OCI-LY1 (cell line): ENCODE measurements around the gene BCAR1.

Experiments
- H2AFZ ChIP-seq: fragments of 200-600 bp; sonication (generic), shearing (Covaris generic); 2 replicates; pipeline ENCODE4 v1.6.0; 2014; ENCODE audit warnings: antibody characterized with exemption, mild to moderate bottlenecking, low read length
- H3F3A ChIP-seq: fragments of 200-600 bp; sonication (generic), shearing (Covaris generic); 2 replicates; pipeline ENCODE4 v1.6.0; 2014; ENCODE audit warnings: mild to moderate bottlenecking, antibody characterized with exemption, low read length, moderate library complexity; ENCODE audit not compliant: insufficient read depth
- H3K27ac ChIP-seq: fragments of 200-600 bp; sonication (generic); 2 replicates; pipeline ENCODE4 v1.5.1; 2014; ENCODE audit warnings: low read length, mixed run types, mild to moderate bottlenecking, low read depth; ENCODE audit not compliant: poor library complexity, severe bottlenecking
- H3K27me3 ChIP-seq: fragments of 200-600 bp; sonication (generic); 2 replicates; pipeline ENCODE4 v1.6.0; 2014; ENCODE audit warnings: antibody characterized with exemption, mild to moderate bottlenecking, low read length, moderate library complexity; ENCODE audit not compliant: insufficient read depth
- H3K36me3 ChIP-seq: fragments of 200-600 bp; sonication (generic); 2 replicates; pipeline ENCODE4 v1.6.1; 2014; ENCODE audit warnings: mild to moderate bottlenecking, antibody characterized with exemption, low read length, moderate library complexity, mixed read lengths; ENCODE audit not compliant: insufficient read depth
- H3K4me1 ChIP-seq: fragments of 200-600 bp; sonication (generic); 2 replicates; pipeline ENCODE4 v1.5.1; 2014; ENCODE audit warnings: mild to moderate bottlenecking, low read length, moderate library complexity; ENCODE audit not compliant: insufficient read depth, severe bottlenecking
- H3K4me2 ChIP-seq: fragments of 200-600 bp; sonication (generic), shearing (Covaris generic); 2 replicates; pipeline ENCODE4 v1.6.1; 2014; ENCODE audit warnings: low read length
- H3K4me3 ChIP-seq: fragments of 200-600 bp; sonication (generic); 2 replicates; pipeline ENCODE4 v1.5.1; 2014; ENCODE audit warnings: low read length, low read depth, mild to moderate bottlenecking, mixed read lengths; ENCODE audit not compliant: poor library complexity, severe bottlenecking
- H3K79me2 ChIP-seq: fragments of 200-600 bp; shearing (Covaris generic); 2 replicates; pipeline ENCODE4 v1.6.1; 2016; ENCODE audit warnings: mixed run types, low read length, mixed read lengths; ENCODE audit not compliant: insufficient read depth
- H3K9ac ChIP-seq: fragments of 200-600 bp; sonication (generic), shearing (Covaris generic); 2 replicates; pipeline ENCODE4 v1.6.1; 2014; ENCODE audit warnings: mild to moderate bottlenecking, low read length, mixed read lengths
- H3K9me2 ChIP-seq: fragments of 200-600 bp; sonication (generic), shearing (Covaris generic); 2 replicates; pipeline ENCODE4 v1.6.1; 2014; ENCODE audit warnings: low read depth, mild to moderate bottlenecking, low read length, mixed read lengths
- H3K9me3 ChIP-seq: fragments of 200-600 bp; shearing (Covaris generic); 2 replicates; pipeline ENCODE4 v1.6.1; 2014; ENCODE audit warnings: low read length, mixed read lengths
- H4K20me1 ChIP-seq: fragments of 200-600 bp; sonication (generic), shearing (Covaris generic); 2 replicates; pipeline ENCODE4 v1.6.0; 2016; ENCODE audit warnings: mild to moderate bottlenecking, low read length; ENCODE audit not compliant: insufficient read depth
- CTCF ChIP-seq: fragments of 200-600 bp; sonication (generic), shearing (Covaris generic); IDR thresholded peaks from 2 replicates; pipeline ENCODE4 v1.5.1; 2017; ENCODE audit warnings: mild to moderate bottlenecking, antibody characterized with exemption, low read length, moderate library complexity, mixed read lengths
- EZH2 ChIP-seq: fragments of 200-600 bp; sonication (generic), shearing (Covaris generic); IDR thresholded peaks from 2 replicates; pipeline ENCODE4 v1.8.0; 2017; ENCODE audit warnings: borderline replicate concordance, mixed run types, mild to moderate bottlenecking, antibody characterized with exemption, low read length, moderate library complexity, mixed read lengths

Gene BCAR1

DNA sequence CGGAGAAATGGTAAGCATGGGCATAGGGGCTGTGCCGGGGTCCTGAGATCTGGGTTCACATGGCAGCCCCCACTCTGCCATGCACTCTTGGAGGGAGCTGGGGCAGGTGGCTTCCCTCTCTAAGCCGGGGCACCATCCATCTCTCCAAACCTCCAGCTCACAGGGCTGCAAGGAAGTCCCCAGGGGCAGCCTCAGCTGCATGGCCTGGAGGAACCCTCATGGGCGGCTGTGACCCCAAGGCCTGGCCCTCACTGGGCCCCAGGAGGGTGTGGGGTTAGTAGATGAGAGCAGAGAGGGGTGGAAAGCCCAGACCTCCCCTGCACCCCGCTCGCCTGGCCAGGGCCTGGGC lies 47.0 kb downstream of the BCAR1 start:
- no peaks in the 10 kb centered on the region for H3K79me2 ChIP-seq
- H3F3A ChIP-seq: no peaks in the 10 kb centered on the region
- H4K20me1 ChIP-seq: no peaks in the 10 kb centered on the region
- H3K36me3 ChIP-seq: no peaks in the 10 kb centered on the region
- H3K27me3 ChIP-seq: no peaks in the 10 kb centered on the region
- no peaks in the 10 kb centered on the region for H3K9me2 ChIP-seq
- H3K4me3 ChIP-seq: no peak overlapping the region
- H3K27ac ChIP-seq: no peak overlapping the region
- H3K9me3 ChIP-seq: no peaks in the 10 kb centered on the region
- H3K9ac ChIP-seq: no peak overlapping the region
- no peak overlapping the region for H3K4me2 ChIP-seq
- H2AFZ ChIP-seq: no peak overlapping the region
- TF ChIP-seq CTCF (no peak), EZH2 (no peak)
- peaks cover 6% of the 10 kb centered on the region for H3K4me1 ChIP-seq

DNA sequence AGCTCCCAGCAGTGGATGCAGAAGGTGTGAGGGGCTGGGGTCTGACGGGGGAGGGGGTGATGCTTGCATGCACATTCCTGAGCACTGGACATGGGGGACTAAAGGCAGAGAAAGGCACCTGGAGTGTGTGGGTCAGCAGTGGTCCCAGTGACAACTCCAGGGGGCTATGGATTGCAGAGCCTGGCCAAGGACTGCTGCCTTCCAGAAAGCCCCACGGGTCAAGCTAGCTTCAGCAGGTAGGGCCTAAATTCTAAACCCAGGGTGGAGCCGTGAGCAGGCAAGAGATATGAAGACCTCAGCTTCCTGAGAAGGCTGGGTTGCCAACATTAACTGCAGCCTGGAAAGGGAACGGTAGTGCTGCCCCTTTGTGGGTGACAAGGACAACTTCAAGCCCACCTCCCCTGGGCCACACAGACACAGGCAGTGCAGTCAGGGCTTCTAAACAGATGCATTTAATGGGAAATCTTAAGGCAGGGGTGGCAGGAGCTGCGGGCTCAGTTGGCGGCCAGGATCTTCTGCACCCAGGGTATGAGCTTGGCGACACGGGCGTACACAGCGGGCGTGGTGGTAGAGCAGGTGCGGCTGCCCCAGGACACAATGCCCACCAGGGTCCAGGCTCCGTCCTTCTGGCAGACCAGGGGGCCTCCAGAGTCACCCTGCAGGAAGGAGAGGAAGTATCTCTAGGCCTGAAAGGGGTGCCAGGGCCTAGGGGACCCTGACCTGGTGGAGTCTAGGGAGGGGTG lies 47.6 kb downstream of the BCAR1 start:
- peaks cover 6% of the 10 kb centered on the region for H3K4me1 ChIP-seq
- H3K9ac ChIP-seq: no peak overlapping the region
- H4K20me1 ChIP-seq: no peaks in the 10 kb centered on the region
- H3K4me2 ChIP-seq: no peak overlapping the region
- H3K27ac ChIP-seq: no peak overlapping the region
- H3F3A ChIP-seq: no peaks in the 10 kb centered on the region
- H3K9me2 ChIP-seq: no peaks in the 10 kb centered on the region
- no peaks in the 10 kb centered on the region for H3K9me3 ChIP-seq
- H3K4me3 ChIP-seq: no peak overlapping the region
- no peaks in the 10 kb centered on the region for H3K36me3 ChIP-seq
- no peaks in the 10 kb centered on the region for H3K79me2 ChIP-seq
- H2AFZ ChIP-seq: no peak overlapping the region
- no peaks in the 10 kb centered on the region for H3K27me3 ChIP-seq
- no peak for TF ChIP-seq EZH2
- no peak for TF ChIP-seq CTCF

DNA sequence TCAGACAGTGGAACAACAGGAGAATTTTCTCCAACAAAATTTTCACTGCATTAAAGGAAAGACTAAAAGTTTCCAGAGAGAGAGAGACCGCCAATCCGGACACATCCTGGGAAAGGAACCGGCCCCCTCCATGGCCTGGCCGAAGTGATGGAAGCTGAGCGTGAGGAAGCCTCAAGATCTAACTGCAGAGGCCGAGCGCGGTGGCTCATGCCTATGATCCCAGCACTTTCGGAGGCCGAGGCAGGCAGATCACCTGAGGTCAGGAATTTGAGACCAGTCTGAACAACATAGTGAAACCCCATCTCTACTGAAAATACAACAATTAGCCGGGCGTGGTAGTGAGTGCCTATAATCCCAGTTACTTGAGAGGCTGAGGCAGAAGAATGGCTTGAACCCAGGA lies 48.3 kb downstream of the BCAR1 start:
- TF ChIP-seq EZH2 (no peak), CTCF (no peak)
- no peaks in the 10 kb centered on the region for H3K36me3 ChIP-seq

More for the DNA sequence above, 48.3 kb downstream of the BCAR1 start:
- H3K9ac ChIP-seq: no peak overlapping the region
- no peaks in the 10 kb centered on the region for H3K27me3 ChIP-seq
- no peaks in the 10 kb centered on the region for H3K9me2 ChIP-seq
- no peak overlapping the region for H3K4me2 ChIP-seq
- peaks cover 6% of the 10 kb centered on the region for H3K4me1 ChIP-seq
- no peak overlapping the region for H3K27ac ChIP-seq
- no peaks in the 10 kb centered on the region for H3K79me2 ChIP-seq
- no peaks in the 10 kb centered on the region for H4K20me1 ChIP-seq
- H2AFZ ChIP-seq: no peak overlapping the region
- H3K9me3 ChIP-seq: no peaks in the 10 kb centered on the region
- H3K4me3 ChIP-seq: no peak overlapping the region
- H3F3A ChIP-seq: no peaks in the 10 kb centered on the region
